ENCODE measurements around the gene BTN3A1.

DNA sequence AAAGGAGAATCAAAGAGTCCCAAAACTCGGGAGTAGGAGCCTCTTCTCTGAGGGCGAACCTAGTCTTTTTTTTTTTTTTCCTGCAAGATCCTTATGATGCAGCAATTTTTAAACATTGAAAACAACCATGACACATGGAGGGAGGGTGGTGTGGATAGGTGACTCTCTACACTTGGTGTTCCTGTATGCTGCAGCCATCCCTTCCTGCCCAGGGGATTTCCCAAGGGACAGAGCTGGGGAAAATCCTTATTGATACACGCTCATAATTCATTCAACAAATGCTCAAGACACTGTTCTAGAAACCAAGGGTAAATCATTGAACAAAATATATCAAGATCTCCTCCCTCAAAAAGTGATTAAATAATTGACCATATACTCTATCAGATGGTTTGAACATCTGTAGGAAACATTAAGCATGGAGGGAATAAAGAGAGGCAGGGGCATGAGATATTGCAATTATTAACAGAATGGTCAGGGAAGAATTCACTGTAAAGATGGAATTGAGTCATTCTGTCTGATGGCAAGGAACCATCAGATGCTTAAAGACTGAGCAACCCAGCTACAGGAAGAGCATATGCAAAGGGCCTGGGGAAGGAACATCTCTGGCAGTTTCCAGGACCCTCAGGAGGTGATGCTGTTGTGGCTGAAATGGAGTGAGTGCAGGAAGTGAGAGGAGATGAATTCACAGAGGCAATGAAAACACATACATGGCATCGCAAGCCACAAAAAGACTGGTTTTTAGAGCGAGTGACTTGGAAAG is 24.8 kb downstream of the BTN3A1 start:
- TF ChIP-seq, protein P1, sequence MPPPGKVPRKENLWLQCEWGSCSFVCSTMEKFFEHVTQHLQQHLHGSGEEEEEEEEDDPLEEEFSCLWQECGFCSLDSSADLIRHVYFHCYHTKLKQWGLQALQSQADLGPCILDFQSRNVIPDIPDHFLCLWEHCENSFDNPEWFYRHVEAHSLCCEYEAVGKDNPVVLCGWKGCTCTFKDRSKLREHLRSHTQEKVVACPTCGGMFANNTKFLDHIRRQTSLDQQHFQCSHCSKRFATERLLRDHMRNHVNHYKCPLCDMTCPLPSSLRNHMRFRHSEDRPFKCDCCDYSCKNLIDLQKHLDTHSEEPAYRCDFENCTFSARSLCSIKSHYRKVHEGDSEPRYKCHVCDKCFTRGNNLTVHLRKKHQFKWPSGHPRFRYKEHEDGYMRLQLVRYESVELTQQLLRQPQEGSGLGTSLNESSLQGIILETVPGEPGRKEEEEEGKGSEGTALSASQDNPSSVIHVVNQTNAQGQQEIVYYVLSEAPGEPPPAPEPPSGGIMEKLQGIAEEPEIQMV (CRISPR knock-in tag; IDR thresholded peaks at IDR 0.05; ENCODE audit: low read depth) = no peak
- TF ChIP-seq CC2D1A (CRISPR knock-in tag; IDR thresholded peaks at IDR 0.05) = no peak
- TF ChIP-seq SETDB1 (CRISPR knock-in tag; IDR thresholded peaks at IDR 0.05; ENCODE audit: borderline replicate concordance) = no peak
- no peak for TF ChIP-seq ZNF589 (CRISPR knock-in tag; conservative IDR thresholded peaks at IDR 0.05)
- no peak for TF ChIP-seq ZNF292 (CRISPR knock-in tag; IDR thresholded peaks at IDR 0.05; ENCODE audit: borderline replicate concordance, low read depth)
- no peak for TF ChIP-seq YY1 (IDR thresholded peaks at IDR 0.05; ENCODE audit: insufficient read depth, insufficient replicate concordance, low read depth, low read length)
- TF ChIP-seq SOX5 (CRISPR knock-in tag; IDR thresholded peaks at IDR 0.05; ENCODE audit: borderline replicate concordance) = no peak
